HG03378 (cell line): ENCODE measurements around the gene OR4C45.
"Not testable (repeated sequence)": the region's sequence is repeated elsewhere in the genome, so short reads cannot be mapped to it uniquely, and the experiment has no call there.

Experiments
- ATAC-seq: cut with Tn5 transposase; IDR thresholded peaks from one replicate; pipeline ENCODE4 v1.9.1; 2021; ENCODE audit warnings: mild to moderate bottlenecking, moderate library complexity; ENCODE audit not compliant: unreplicated experiment

The OR4C45 gene

GRCh38 chr11:50032574-50032973 lies at the start of gene OR4C45:
TSS of gene OR4C45 (plus strand) at chr11:50032874.
- no peak for ATAC-seq

DNA sequence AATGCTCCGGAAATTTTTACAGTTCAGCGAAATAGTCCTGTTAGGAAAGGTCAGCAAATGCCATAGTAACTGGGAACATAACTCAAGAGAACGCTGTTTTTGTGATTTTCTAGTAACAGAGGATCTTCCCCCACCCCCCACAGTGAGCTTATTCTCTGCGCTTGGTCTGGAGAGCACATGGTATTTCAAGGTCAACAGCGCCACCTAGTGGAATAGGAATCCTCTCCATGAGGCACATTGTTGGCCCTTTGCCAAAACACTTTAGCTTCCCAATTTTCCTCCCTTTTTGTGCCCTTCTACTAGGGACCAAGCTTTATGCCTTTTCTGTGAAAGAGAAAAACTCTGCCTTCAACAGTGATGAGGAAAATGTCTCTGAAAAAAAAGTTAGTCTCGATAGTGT lies 37.1 kb upstream of the OR4C45 start:
- no peak for ATAC-seq

DNA sequence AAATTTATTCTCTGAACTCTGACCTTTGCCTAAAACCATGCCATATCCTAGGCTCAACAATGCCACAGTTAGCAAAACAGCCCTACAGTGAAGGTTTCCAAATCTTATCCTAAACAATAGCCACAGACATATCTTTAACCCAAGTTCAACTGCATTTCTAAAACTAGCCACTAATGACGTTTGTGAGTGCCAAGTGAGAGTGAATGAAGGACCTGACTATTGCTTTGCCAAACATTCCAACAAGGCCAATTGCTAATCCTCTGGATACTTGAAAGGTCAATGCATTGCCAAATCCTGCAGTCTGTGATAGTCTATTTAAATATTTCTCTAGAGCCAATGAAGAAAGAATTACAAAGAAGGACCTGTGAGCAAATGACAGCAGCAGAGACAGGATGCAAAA lies 2.5 kb upstream of the OR4C45 start:
- ATAC-seq: no peak

- not testable (repeated sequence) for ATAC-seq
Measured at GRCh38 chr11:50036239-50036638, 3.6 kb downstream of the OR4C45 start.

DNA sequence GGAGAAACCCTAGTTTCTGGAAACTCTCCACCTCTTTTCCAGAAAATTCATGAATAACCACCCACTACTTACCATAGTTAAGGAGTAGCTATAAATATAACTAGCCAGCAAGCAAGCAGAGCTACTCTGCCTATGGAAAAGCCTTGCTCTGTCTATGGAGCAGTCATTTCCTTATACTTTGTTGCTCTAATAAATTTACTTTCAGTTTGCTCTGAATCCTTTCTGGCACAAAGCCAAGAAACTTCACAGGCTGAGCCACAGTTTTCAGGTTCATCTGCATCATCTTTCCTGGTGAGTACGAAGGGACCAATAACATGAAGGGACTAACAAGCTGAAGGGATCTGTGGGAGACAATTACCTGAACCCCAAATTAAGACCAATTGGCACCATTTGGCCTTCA lies 4.6 kb downstream of the OR4C45 start:
- ATAC-seq: no peak

GRCh38 chr11:50044647-50045046 lies 12.0 kb downstream of the OR4C45 start:
- no peak for ATAC-seq

GRCh38 chr11:50063056-50063455 lies 30.4 kb downstream of the OR4C45 start:
- ATAC-seq: not testable (repeated sequence)

GRCh38 chr11:50070389-50070788 lies 37.7 kb downstream of the OR4C45 start:
- ATAC-seq: no peak

DNA sequence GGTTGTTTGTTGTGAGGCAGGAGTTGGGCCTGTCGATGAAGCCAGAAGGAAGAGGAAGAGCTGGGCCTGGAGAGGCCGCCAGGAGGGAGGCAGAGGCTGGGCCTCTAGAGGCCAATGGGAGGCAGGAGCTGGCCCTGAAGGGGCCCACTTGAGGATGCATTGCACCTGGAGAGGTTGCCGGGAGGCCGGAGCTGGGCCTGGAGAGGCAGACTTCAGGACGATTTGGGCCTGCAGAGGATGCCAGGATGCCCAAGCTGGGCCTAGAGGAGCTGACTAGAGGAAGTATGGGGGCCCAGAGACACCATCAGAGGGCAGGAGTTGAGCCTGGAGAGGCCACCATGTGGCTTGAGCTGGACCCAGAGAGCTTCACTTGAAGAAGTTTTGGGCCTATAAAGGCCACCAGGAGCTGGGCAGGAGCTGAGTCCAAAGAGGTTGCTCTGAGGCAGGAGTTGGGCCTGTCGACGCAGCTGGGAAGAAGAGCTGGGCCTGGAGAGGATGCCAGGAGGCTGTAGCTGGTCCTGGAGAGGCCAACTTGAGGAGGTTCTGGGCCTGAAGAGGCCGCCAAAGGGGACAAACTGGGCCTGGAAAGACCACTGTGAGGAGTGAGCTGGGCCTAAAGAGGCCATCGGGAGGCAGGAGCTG lies 39.0 kb downstream of the OR4C45 start:
- no peak for ATAC-seq

GRCh38 chr11:50072226-50073112 lies 39.8 kb downstream of the OR4C45 start:
- ATAC-seq: no peak

- no peak for ATAC-seq
Measured at GRCh38 chr11:50073113-50074105, 40.7 kb downstream of the OR4C45 start.

GRCh38 chr11:50074161-50074560 lies 41.5 kb downstream of the OR4C45 start:
- no peak for ATAC-seq

- ATAC-seq: no peak
Measured at GRCh38 chr11:50075856-50076255, 43.2 kb downstream of the OR4C45 start.

GRCh38 chr11:50077526-50077925 lies 44.9 kb downstream of the OR4C45 start:
- ATAC-seq: no peak

- ATAC-seq: no peak
Measured at GRCh38 chr11:50078001-50078400, 45.3 kb downstream of the OR4C45 start.

DNA sequence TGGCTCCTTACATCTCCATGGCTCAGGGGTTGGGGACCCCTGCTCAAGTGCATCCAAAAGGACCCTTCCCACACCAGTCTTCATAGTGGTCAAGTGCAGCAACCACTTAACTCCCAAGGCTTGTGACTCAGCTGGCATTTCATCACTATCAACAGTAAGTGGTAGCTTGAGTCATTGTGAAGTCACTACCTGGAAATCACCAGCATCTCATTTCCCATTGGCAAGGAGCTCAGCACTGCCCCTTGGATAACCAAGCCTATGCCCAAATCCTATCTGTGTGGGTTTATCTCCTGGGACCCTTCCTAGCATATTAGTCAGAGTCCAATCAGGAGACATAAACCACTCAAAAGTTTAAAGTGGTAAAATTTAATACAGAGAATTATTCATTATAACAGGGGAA lies 46.3 kb downstream of the OR4C45 start:
- ATAC-seq: not testable (repeated sequence)

DNA sequence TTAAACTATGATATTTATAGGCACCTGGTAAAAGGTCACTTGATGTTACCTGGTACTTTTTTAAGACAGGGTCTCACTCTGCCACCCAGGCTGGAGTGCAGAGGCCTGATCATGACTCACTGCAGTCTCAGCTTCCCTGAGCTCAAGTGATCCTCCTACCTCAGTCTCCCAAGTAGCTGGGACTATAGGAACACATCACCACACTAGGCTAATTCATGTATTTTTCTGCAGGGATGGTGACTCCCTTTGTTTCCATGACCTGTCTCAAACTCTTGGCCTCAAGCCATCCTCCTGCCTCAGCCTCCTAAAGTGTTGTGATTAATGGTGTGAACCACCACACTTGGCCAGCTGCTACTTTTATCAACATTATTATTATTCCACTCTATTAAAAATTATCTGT lies 47.6 kb downstream of the OR4C45 start:
- ATAC-seq: no peak
